Right cardiac atrium (tissue), 5 donors: ENCODE measurements around the gene ANKRD40CL. TPM values are rescaled to one million over a fixed set of nuclear protein-coding genes. Genes with fewer than 3 reads are reported as not detected.
A peak's percentile ranks its signal among the peaks of the same experiment; 100 is the strongest.

Source experiments
- ATAC-seq, 2 donors: fragments of 200-7000 bp; cut with Tn5 transposase; one replicate each; pipeline versions ENCODE4 v1.8.0 to v1.9.1; 2020; ENCODE audit warnings: moderate library complexity in 2 of 2, mild to moderate bottlenecking in 1 of 2
- DNase-seq, 3 donors: peaks; one replicate each; pipeline ENCODE4 v3.0.0-alpha.2; 2020
- H3K27ac ChIP-seq: one replicate; pipeline ENCODE4 v1.5.1; 2013; ENCODE audit warnings: mild to moderate bottlenecking, low read length, control low read depth, moderate library complexity
- H3K27me3 ChIP-seq: one replicate; pipeline ENCODE4 v1.6.1; 2013; ENCODE audit not compliant: control insufficient read depth, insufficient read depth
- H3K4me1 ChIP-seq: one replicate; pipeline ENCODE4 v1.6.1; 2013; ENCODE audit warnings: low read length; ENCODE audit not compliant: control insufficient read depth, insufficient read depth
- H3K4me3 ChIP-seq: one replicate; pipeline ENCODE4 v1.5.1; 2013; ENCODE audit warnings: low read length, control low read depth
- H3K9me3 ChIP-seq: one replicate; pipeline ENCODE4 v1.6.1; 2013; ENCODE audit warnings: low read length; ENCODE audit not compliant: control insufficient read depth
- WGBS: extraction: QIAGEN DNeasy Blood & Tissue Kit; methylation state at CpG from one replicate; pipeline ENCODE4 v1.1.7; 2013; 5-methylcytosine and 5-hydroxymethylcytosine counted together
- intact Hi-C, 4 donors: fragments of 100-400 bp; cut with DNase I; formaldehyde crosslinking; loops; one replicate each; pipeline versions ENCODE4 v1.11.0 to v1.14.0; 2022 to 2023
- polyA plus RNA-seq: library from polyadenylated mRNA; stranded (reverse); fragments of 200-250 nt; gene quantifications from one replicate; pipeline ENCODE4 v1.2.3, GENCODE V29; 2013
- total RNA-seq, 4 donors: library from RNA; stranded (reverse); fragmentation: NEBNext Ultra II Directional; extraction: Animal tissue kit (Norgen Biotek cat#: 25700); gene quantifications; one replicate each; pipeline ENCODE4 v1.2.1, GENCODE V29; 2021
- donor health status: healthy with polysubstance abuse.
- donor health status: DM: no; HTN: yes; CAD: no.
- donor health status: DM: no; HTN: no; CAD: no.
- donor health status: DM: no; HTN: yes; CAD: no; lungs with severe emphysema.
- donor health status: DM: yes; HTN: yes; CAD: no.

Gene ANKRD40CL
- total and polyA plus RNA-seq, 5 donors: not detected

DNA sequence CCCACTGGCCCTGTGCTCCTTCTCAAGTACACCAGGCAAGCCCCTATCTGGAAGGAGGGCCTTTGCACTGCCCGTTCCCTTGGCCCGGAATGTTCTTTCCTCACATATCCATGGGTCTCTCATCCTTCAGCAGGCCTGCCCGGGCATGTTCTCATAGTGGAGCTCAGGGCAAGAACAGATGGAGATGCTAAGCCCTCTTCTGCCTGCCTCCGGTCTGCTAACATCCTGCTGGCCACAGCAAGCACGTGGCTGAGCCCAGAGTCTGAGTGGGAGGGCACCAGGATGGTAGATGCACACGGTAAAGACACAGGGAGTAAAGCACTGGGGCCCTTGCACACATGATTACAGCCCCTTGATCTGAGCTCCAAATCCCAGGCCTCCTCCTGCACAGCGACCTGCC lies 19.8 kb upstream of the ANKRD40CL start:
- DNase-seq: no peak
- intact Hi-C loops: loop anchor here in 2 of 4 donors (5.0 to 10.0 kb wide), 2 partner anchors 55 to 168 kb away; no protein-coding TSS in a partner anchor
- ATAC-seq: no peak
- H3K9me3 ChIP-seq: no peaks in the 10 kb centered on the region
- H3K4me3 ChIP-seq: no peak overlapping the region
- H3K27ac ChIP-seq: no peak overlapping the region
- WGBS: 81% methylated on average over 7 of the region's 7 CpGs
- H3K4me1 ChIP-seq: peaks cover 3% of the 10 kb centered on the region
- H3K27me3 ChIP-seq: no peaks in the 10 kb centered on the region

DNA sequence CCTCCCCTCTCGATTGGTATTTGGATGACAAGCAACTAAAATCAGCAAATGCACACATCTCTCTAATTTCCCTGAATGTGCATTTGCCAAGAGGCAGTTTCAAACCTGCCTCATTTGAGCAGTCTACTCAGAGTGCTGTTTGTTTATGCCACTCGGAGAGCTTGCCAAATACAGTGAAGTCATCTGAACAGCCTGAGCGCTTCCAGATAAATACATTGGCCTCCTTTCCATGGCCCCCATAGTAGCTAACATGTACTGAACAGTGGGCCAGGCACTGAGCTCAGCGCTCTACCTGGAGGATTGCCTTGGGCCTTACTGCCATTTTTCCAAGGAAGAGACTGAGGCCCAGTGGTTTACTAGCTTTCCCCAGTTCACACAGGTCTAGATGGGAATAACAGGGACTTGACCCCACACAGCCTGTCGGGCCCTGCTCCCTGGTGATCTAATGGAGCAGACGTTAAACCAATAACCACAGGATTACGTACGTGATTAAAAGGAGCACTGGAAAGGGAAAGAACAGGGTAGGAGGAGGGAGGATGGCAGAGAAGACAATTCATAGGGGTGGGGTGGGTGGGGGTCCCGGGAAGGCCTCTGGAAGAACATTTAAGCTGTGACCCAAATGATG lies 18.7 kb upstream of the ANKRD40CL start:
- no peak overlapping the region for H3K4me3 ChIP-seq
- intact Hi-C loops: loop anchor here in 3 of 4 donors (2.0 to 10.0 kb wide), 3 partner anchors 53 to 169 kb away; no protein-coding TSS in a partner anchor
- WGBS: 57% methylated on average over 9 of the region's 9 CpGs
- ATAC-seq (peak; percentile 42 to 66), DNase-seq (peak in 1 of 3 donors; percentile 61)
- H3K9me3 ChIP-seq: no peaks in the 10 kb centered on the region
- H3K27ac ChIP-seq: no peak overlapping the region
- peaks cover 3% of the 10 kb centered on the region for H3K4me1 ChIP-seq
- H3K27me3 ChIP-seq: no peaks in the 10 kb centered on the region

DNA sequence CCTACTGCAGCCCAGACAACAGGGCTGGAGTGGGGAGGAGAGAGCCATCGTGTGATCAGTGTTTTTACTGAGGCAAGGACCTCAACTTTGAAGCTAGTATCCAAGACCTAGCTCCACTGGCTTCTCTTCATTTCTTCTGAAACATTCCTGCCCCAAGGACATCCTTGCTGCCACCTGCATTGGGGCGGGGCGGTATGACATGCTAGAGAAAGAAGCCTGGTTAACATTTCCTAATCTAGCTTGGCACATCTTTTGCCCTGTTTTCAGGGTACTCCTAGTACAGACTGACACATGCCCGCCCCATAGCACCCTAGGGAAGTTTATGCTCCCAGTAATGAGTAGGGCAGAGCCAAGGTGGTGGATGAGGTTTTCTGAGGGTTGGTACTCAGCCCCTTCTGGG lies 17.8 kb upstream of the ANKRD40CL start:
- peaks cover 3% of the 10 kb centered on the region for H3K4me1 ChIP-seq
- intact Hi-C loops: loop anchor here in 3 of 4 donors (2.0 to 10.0 kb wide), 3 partner anchors 54 to 170 kb away; no protein-coding TSS in a partner anchor
- no peaks in the 10 kb centered on the region for H3K27me3 ChIP-seq
- no peak overlapping the region for H3K4me3 ChIP-seq
- no peaks in the 10 kb centered on the region for H3K9me3 ChIP-seq
- ATAC-seq (no peak), DNase-seq (no peak)
- WGBS: 84% methylated on average over 4 of the region's 4 CpGs
- no peak overlapping the region for H3K27ac ChIP-seq

DNA sequence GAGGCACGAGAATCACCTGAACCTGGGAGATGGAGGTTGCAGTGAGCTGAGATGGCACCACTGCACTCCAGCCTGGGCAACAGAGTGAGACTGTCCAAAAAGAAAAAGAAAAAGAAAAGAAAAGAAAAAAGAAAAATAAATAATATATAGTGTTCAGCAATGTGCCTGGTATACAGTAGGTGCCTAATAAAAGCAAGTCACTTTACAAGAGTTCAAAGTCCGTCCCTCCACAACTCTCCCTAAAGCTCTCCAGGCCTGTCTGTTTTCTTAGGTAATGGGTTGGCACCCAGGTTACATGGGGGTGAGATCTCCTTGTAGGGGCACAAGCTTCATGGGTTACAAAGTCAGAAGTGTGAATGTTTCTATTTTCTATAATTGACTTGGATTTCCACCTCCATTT lies 16.6 kb upstream of the ANKRD40CL start:
- intact Hi-C loops: loop anchor here in 3 of 4 donors (2.0 to 10.0 kb wide), 6 partner anchors 55 to 173 kb away; no protein-coding TSS in a partner anchor
- H3K27ac ChIP-seq: no peak overlapping the region
- no peaks in the 10 kb centered on the region for H3K9me3 ChIP-seq
- H3K4me1 ChIP-seq: peaks cover 3% of the 10 kb centered on the region
- DNase-seq (no peak), ATAC-seq (no peak)
- WGBS: 91% methylated on average over 2 of the region's 2 CpGs
- no peaks in the 10 kb centered on the region for H3K27me3 ChIP-seq
- H3K4me3 ChIP-seq: no peak overlapping the region

DNA sequence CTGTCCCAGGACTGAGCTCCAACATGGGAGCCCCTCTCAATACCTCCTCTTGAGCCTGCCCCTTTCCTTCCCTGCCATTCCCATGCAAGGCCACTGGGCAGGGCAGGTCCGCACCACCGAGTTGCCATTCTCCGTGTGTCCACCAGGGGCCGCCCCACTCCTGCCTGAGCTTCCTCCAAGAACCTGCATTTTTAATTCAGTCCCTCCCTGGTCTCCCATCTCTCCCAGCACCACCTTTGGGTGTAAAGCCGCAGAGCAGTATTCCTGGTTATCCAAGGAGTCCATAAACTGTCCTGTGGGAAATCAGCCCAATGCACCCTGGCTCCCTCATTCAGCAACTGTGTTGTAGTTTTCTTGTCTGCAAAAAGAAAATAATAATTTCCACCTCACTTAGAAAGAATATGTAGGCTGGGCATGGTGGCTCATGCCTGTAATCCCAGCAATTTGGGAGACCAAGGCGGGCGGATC lies 15.9 kb upstream of the ANKRD40CL start:
- H3K27ac ChIP-seq: no peak overlapping the region
- ATAC-seq: peak; percentile 82 to 89
- no peaks in the 10 kb centered on the region for H3K27me3 ChIP-seq
- intact Hi-C loops: loop anchor here in 3 of 4 donors (2.0 to 10.0 kb wide), 5 partner anchors 58 to 174 kb away; no protein-coding TSS in a partner anchor
- no peak overlapping the region for H3K4me3 ChIP-seq
- 23% methylated on average over 7 of the region's 7 CpGs for WGBS
- peak; percentile 81 to 94 (median 93) for DNase-seq
- no peaks in the 10 kb centered on the region for H3K9me3 ChIP-seq
- peaks cover 3% of the 10 kb centered on the region for H3K4me1 ChIP-seq

DNA sequence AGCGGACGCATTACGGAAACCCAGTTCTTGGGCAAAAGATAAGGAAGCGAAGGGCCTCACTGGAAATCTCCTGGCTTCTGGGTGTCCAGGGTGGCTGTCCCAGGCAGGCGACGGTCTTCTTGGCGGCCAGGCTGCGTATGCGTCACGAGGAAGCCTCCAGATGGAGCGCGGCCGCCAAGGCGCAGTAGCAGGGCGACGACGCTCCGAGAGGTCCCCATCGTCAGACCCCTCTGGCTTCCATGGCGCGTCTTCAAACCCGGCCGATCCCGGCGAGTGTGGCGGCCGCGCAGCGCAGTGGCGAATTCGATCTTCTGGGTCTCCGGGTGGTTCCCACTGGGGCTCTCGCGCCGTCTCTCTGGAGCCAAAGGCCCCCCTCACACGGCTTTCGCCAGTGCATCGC lies 13.8 kb upstream of the ANKRD40CL start:
- DNase-seq: peak; percentile 30 to 77 (median 67)
- H3K4me1 ChIP-seq: peaks cover 2% of the 10 kb centered on the region
- WGBS: 32% methylated on average over 38 of the region's 38 CpGs
- H3K4me3 ChIP-seq: peak overlapping the region; percentile 9
- peak; percentile 12 to 54 for ATAC-seq
- intact Hi-C loops: loop anchor here in 2 of 4 donors (5.0 to 10.0 kb wide), 3 partner anchors 61 to 174 kb away; no protein-coding TSS in a partner anchor
- no peaks in the 10 kb centered on the region for H3K27me3 ChIP-seq
- H3K9me3 ChIP-seq: no peaks in the 10 kb centered on the region
- no peak overlapping the region for H3K27ac ChIP-seq

DNA sequence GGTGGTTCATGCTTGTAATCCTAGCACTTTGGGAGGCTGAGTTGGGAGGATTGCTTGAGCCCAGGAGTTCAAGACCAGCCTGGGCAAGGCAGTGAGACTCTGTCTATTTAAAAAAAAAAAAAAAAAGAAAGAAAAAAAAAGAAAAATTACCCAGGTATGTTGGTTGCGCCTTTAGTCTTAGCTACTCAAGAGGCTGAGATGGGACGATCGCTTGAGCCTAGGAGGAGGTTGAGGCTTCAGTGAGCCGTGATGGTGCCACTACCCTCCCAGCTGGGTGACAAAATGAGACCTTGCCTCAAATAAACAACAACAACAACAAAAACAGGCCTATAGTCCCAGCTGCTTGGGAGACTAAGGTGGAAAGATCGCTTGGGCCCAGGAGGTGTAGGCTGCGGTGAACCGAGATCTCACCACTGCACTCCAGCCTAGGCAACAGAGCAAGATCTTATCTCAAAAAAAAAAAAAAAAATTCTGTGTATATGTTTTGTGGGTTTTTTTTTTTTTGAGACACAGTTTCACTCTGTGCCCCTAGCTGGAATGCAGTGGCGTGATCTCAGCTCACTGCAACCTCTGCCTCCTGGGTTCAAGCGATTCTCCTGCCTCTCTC lies 12.5 kb upstream of the ANKRD40CL start:
- DNase-seq: no peak
- 97% methylated on average over 9 of the region's 9 CpGs for WGBS
- Histone ChIP-seq H3K27ac (no peak overlapping the region), H3K9me3 (no peaks in the 10 kb centered on the region), H3K4me1 (no peaks in the 10 kb centered on the region), H3K27me3 (no peaks in the 10 kb centered on the region), H3K4me3 (no peak overlapping the region)
- ATAC-seq: no peak
- intact Hi-C loops: loop anchor here in 2 of 4 donors (5.0 to 10.0 kb wide), 3 partner anchors 62 to 175 kb away; no protein-coding TSS in a partner anchor

DNA sequence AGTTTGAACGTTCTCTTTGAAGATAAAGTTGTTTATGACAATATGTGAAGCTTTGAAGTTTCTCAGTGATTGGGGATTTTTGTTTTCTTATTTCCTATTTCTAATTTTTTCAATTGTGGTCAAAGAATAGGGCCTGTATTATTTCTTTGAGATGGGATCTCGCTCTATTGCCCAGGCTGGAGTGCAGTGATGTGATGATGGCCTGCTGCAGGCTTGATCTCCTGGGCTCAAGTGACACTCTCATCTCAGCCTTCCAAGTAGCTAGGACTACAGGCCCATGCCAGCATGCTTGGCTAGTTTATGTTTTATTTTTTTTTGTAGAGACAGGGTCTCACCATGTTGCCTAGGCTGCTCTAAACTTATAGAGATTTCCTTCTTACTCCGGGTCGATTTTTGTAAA lies 11.7 kb upstream of the ANKRD40CL start:
- intact Hi-C loops: no loop called here
- no peak for ATAC-seq
- Histone ChIP-seq H3K27me3 (no peaks in the 10 kb centered on the region), H3K4me3 (no peak overlapping the region), H3K27ac (no peak overlapping the region), H3K4me1 (no peaks in the 10 kb centered on the region), H3K9me3 (no peaks in the 10 kb centered on the region)
- DNase-seq: no peak
- WGBS: 82% methylated on average over 4 of the region's 4 CpGs

DNA sequence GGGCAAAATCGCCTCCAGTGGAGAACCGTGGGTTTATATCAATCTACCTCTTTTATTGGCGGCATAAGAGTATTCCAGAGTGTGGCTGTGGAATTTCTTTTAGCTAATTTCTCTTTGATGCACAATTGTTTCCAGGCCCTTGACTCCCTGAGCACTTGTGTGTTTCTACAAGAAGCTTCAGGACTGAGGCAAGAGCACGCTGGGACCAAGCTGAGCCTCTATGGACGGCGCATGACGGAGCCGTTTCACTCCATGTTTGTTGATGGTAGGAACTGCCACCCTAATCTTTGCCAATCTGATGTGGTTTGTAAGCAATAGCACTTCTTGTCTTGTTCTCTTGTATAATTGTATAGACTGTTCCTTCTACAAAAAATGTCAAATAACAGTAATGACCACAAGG lies 11.2 kb upstream of the ANKRD40CL start:
- DNase-seq: no peak
- Histone ChIP-seq H3K27me3 (no peaks in the 10 kb centered on the region), H3K9me3 (no peaks in the 10 kb centered on the region), H3K4me3 (no peak overlapping the region), H3K27ac (no peak overlapping the region), H3K4me1 (no peaks in the 10 kb centered on the region)
- WGBS: 87% methylated on average over 8 of the region's 8 CpGs
- no peak for ATAC-seq
- intact Hi-C loops: no loop called here

DNA sequence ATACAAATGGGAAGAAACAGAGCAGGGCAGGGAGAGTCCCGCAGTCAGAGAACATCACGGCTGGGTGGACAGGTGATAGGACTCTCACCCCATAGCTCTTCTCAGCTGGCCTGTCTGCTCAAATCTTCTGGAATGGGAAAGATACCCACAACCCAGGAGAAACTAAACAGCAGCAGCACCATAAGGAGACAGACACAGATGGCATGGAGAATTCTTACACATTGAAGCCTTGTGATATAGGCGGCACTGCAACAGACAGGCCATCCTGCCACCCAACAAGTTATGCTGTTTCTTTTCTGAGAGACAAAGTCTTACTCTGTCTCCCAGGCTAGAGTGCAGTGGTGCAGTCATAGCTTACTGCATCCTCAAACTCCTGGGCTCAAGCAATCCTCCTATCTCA lies 8.6 kb upstream of the ANKRD40CL start:
- Histone ChIP-seq H3K27ac (no peak overlapping the region), H3K9me3 (no peaks in the 10 kb centered on the region), H3K4me1 (no peaks in the 10 kb centered on the region), H3K4me3 (no peak overlapping the region), H3K27me3 (no peaks in the 10 kb centered on the region)
- ATAC-seq (no peak), DNase-seq (no peak)
- 95% methylated on average over 3 of the region's 3 CpGs for WGBS
- intact Hi-C loops: no loop called here

DNA sequence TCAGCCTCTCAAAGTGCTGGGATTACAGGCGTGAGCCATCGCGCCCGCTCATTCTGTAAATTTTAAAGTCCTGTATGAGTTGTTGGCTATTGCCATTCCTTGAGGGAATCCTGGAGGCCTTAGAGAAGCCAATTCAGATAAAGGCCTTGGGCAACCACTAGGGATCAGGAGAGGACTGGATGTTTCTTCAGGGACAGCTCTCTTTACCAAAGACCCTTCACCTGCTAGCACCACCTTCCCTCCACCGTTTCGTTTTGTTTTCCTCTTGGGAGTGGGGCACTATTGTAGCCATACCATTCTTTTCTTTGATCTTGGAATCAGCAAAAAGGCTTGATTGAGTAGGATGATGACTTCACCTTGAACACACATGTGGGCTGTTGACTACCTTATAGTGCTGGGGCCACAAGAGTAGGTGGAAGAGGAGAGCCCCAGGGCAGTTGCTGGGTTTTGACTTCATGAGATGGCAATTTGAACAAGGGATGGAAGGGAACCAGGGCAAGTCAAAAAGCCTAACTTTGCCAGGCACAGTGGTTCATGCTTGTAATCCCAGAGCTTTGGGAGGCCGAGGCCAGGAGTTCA lies 7.0 kb upstream of the ANKRD40CL start:
- ATAC-seq: no peak
- no peaks in the 10 kb centered on the region for H3K9me3 ChIP-seq
- WGBS: 87% methylated on average over 7 of the region's 7 CpGs

More for the DNA sequence above, 7.0 kb upstream of the ANKRD40CL start:
- DNase-seq: no peak
- Histone ChIP-seq H3K27me3 (no peaks in the 10 kb centered on the region), H3K4me1 (no peaks in the 10 kb centered on the region), H3K27ac (no peak overlapping the region), H3K4me3 (no peak overlapping the region)
- intact Hi-C loops: no loop called here
